ENCODE measurements around the gene MEX3C.

- TF ChIP-seq ZNF274 (IDR thresholded peaks at IDR 0.05; ENCODE audit: low read depth, low read length) (no peak), YY1 (IDR thresholded peaks at IDR 0.05; ENCODE audit: insufficient read depth, insufficient read length) (no peak)
Observed at GRCh38 chr18:51191128-51191717, 6.3 kb downstream of the MEX3C start.

All from NT2/D1 (cell line).